NT2/D1 (cell line): ENCODE measurements around the gene TNRC6C.

Source experiments
- SUZ12 ChIP-seq: IDR thresholded peaks from 2 replicates; pipeline ENCODE4 v1.6.1; 2011; ENCODE audit not compliant: insufficient read length, insufficient read depth; ENCODE audit errors: extremely low read depth
- YY1 ChIP-seq: IDR thresholded peaks from 2 replicates; pipeline ENCODE4 v1.6.1; 2011; ENCODE audit not compliant: insufficient read length, insufficient read depth
- ZNF274 ChIP-seq: IDR thresholded peaks from 2 replicates; pipeline ENCODE4 v1.6.1; 2011; ENCODE audit warnings: mild to moderate bottlenecking, low read depth, low read length

DNA sequence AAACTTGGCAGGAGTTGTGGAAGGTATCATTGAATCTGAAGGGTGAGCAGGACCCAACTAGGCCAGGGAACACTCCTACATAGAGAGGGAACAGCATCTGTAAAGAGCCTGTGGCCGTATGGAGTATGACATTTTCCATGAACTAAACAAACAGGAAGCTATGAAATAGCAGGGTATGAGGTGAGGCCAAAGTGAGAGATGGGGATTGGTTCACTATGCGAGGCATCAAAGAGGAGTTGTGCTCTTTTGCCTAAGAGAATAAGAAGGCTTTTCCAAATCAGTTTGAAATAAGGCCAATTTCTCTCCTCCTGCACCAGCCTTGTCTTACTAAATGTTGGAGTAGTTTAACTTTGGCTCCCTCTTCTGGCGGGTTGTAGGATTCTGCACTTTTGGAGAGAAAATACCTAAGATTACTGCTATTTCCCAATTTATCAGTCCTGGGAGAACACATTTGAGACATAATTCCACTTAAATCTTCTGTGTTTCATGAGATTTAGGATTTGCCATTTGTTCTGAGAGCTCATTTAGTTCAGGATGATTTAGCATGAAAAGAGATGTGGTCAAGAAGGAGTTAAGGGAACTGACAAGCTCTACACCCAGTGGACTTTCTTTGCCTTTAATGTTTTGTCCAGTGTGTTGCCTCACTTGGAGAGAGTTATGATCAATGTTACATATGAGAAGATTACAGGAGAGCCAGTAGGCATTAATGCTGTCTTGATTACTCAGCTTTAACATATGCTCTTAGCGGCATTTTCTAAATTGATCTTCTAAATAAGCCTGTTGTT, 55.4 kb downstream of the TNRC6C start:
- TF ChIP-seq ZNF274 (no peak), YY1 (no peak), SUZ12 (no peak)
